NCI-H526 (cell line): ENCODE results near the gene TMCO2.

Experiments used
- DNase-seq, 2 experiments: peaks; one replicate each; lab custom pipeline; 2025; lab: John Stamatoyannopoulos, UW

Gene TMCO2

DNA sequence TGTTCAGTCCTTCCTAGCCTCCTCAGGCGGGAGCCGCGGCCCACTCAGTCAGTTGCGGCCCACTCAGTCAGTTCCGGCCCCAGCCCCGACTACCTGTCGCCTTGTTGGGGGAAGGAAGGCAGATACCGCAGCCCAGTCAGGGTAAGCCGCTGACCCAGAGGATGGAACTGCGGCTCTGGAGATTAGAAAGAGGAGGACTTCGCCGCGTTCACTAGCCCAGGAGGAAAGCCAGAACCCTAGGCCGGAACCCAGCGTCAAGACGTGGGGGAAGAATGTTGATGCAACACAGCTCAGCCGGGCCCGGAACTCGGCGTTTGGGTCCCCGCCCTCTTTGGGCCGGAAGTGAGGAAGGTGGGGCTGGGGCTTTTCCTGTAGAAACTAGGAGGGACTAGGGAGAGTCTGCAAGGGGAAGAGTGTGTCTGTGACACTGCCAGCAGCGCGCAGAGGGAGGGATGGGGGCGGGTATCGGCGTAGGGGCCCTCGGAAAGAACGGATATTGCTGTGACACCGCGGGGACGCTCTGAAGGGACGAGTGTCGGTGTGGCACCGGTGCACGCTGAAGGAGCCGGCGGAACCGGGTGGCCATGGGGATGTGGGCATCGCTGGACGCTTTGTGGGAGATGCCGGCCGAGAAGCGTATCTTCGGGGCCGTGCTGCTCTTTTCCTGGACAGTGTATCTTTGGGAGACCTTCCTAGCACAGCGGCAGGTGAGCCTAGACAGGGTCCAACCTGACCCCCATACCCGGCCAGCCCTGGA is 10.1 kb downstream of the TMCO2 start, which contains the start of gene ZMPSTE24:
TSS of gene ZMPSTE24 (plus strand) at position 549 of the 757 bp plus-strand sequence. CDS start at position 585, 36 bp downstream.
- peak; percentile 99 to 100 for DNase-seq

DNA sequence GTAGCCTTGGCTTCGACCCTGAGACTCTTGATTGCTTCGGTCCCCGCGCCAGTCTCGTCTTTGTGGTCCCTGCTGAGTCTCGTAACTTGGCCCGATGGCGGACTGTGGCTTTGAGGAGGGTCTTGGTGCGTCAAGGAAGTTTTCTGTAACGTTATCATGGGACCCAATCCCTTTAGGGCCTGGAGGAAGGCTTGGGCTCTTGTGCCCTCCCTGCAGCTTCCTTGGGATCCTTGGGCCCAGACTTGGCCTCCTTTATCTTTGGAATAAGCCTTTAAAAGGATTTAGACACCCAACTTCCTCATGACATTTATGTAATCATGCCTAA is 10.7 kb downstream of the TMCO2 start:
- peak in 1 of 2 experiments; percentile 76 for DNase-seq

GRCh38 chr1:40264354-40264781 is 16.6 kb downstream of the TMCO2 start:
- no peak for DNase-seq

- no peak for DNase-seq
These were observed 17.6 kb downstream of the TMCO2 start for GRCh38 chr1:40265298-40265697.

DNA sequence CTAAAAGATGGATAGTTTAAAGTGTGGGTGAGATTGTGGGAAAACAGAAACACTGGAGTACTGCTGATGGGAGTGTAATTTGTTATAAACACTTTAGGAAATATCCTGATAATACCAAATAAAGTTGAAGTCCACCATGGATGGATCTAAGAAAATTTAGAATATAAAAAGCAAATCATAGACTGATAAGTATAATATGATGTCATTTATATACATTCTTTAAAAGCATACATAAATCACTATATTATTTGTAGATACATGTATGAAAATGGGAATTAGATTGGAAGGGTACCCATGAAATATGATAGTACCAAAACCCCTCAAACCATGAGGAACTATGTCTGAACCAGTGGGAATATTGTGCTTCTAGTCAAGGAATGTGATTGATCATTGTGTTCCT is 18.2 kb downstream of the TMCO2 start:
- DNase-seq: no peak

GRCh38 chr1:40266786-40267535 is 19.2 kb downstream of the TMCO2 start:
- no peak for DNase-seq

GRCh38 chr1:40267767-40268187 is 20.0 kb downstream of the TMCO2 start:
- no peak for DNase-seq

- no peak for DNase-seq
These were observed 20.5 kb downstream of the TMCO2 start for GRCh38 chr1:40268211-40268610.

DNA sequence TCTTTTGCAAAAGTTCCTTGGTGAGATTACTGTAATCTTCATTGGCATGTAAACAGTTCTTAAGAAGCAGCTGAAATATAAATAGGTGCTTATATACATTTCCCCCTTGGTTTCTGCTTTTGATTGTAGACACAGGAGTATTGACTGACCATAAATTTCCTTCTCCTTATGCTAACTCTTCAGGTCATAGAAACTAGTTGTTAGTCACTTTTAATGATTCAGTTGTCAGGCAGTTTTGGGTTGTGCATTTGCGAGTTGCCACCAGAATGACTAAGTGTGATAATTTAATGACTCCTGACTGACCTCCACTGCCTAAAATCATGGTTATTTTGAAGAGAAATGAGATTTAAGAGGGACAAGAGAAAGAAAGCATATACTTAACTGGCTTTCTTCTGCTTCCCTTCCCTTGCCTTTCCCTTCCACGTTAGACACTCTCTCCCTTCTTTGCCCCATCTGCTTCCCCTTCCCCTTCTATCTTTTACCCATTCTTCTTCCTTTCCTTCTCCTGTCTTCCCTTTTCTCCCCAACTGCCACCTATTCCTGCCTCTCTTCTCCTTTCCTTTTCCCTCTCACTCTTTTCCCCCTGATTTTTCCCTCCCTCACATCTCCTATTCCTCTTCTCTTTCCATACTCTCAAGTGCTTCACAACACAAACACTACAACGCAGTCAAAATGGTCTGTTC is 22.6 kb downstream of the TMCO2 start:
- DNase-seq: no peak

- no peak for DNase-seq
These were observed 25.0 kb downstream of the TMCO2 start for GRCh38 chr1:40272653-40273213.

DNA sequence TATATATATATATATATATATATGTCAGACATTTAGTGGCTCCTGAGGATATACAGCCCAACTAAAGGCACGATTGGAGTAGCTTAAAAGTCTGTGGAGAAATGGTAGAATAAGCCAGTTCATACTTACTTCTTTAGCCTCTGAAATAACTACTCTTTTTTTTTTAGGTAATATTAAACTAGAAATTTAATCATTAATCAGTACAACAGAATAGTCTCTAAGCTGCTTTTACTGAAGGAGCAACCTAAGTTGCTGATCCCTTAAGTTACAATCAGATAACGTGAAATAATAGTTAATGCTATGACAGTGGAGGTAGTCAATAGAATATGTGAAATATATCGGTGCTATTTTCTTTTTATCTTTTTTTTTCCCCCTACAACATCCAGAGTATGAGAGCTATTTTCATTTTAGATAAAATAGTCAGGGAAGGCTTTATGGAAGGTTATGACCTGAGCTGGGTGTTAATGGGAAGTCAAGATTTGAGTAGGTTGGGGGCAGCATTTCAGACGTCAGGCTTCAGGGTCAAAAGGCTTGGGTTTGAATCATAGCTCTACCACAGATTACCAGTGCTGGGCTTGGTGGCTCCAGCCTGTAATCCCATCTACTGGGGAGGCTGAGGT is 25.9 kb downstream of the TMCO2 start:
- DNase-seq: no peak

DNA sequence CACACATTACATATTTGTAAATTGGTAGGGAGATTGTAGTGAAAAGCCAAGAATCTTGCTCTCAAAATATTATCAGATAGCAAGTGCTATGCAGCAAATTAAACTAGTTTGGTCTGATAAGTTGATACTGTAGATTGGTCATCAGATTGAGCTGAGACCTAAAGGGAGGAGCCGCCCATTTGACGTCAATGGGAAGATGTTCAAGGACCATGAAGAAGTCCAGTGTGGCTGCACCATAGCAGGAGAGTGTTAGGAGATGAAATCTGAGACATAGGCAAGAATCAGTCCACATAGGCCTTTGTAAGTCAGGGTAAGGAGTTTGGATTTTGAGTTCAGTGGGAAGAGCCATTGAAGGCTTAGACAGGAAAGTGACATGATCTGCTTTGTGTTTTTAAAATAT is 26.6 kb downstream of the TMCO2 start:
- DNase-seq: no peak

- no peak for DNase-seq
These were observed 28.4 kb downstream of the TMCO2 start for GRCh38 chr1:40276122-40276521.

DNA sequence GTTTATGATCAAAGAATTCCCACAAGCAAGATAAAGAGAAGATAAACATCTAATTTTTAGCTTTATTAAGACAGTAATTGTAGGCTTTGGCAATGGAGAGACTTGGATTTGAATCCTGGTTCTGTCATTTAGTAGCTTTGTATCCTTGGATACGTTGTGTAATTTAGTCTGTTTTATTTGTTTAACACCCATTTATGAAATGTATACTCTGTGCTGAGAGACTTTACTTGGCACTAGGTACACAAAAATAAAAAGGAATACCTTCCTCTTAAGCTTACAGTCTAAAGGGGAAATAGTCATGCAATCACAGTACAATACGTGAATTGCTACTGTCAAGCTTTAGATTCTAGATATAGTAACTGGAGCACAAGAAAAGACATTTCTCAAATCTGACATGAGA is 34.1 kb downstream of the TMCO2 start:
- DNase-seq: no peak

GRCh38 chr1:40291293-40291692 is 43.6 kb downstream of the TMCO2 start:
- DNase-seq: no peak

DNA sequence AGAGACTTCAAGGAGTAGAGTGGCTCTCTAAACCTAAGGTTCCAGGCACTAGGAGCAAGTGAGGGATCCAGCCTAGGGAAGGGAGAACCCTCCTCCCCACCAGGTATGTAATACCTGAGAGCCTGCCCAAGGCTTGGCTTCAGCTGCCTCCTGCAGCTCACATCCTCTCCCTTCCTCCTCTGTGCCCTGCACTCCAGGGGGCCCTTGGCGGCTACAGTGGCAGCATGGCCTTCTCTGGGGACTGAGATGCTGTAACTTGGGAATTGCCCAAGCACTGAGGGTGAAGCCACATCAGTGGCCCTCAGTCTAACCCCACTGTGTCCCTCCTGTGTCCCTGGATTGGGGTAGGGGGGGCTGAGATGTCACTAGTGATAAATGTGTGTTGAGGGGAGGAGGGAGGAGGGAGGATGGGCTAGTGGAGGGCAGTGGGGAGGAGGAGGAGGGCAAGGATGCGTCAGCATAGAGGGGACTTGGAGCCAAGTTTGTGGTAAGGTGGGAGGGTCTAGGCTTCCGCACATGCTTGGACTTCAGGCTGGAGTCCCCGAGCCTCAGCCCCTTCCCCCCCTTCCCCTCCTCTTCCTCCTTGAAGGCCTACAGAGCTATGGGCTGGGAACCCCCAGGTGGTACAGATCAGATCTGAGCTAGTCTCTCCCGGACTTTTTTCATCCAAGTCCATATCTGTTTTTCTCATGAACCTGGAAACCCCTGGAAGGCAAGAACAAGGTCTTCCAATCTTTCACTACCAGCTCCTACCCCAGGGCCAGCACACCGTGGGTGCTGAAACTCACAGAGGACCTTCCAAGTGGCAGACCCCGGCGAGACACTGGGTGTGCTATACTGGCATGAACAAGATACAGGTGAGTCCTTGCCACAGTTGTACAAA is 51.9 kb downstream of the TMCO2 start:
- DNase-seq: no peak

GRCh38 chr1:40300249-40300567 is 52.5 kb downstream of the TMCO2 start:
- no peak for DNase-seq

GRCh38 chr1:40300651-40301050 is 52.9 kb downstream of the TMCO2 start:
- no peak for DNase-seq

DNA sequence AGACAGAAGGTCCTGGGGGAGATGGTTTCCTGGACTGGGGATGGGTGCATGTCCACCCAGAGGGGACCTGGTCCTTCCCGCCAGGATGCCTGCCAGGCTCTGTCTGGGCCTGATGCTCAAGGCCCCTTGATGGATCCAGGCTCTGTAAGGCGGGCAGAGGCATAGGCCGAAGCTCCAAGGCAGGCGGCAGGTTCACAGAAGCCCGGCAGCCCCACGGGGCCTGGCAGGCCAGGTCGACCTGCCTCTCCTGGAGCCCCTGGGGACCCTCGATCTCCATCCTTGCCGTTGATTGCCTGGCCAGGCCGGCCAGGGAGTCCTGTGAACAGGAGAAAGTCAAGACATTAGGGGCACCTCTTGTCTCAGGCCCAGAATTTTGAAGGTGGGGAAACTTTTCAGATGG is 53.3 kb downstream of the TMCO2 start:
- DNase-seq: no peak
